ENCODE measurements around the gene STXBP2. TPM values are rescaled to one million over a fixed set of nuclear protein-coding genes. Genes with fewer than 3 reads are reported as not detected.

STXBP2 gene
- polyA plus RNA-seq, 10 donors, result 2.1 to 7.9 (median 6.0) TPM

GRCh38 chr19:7612282-7613274 lies 24.3 kb upstream of the STXBP2 start:
- DNase-seq, result no peak

GRCh38 chr19:7614859-7615741 lies 21.8 kb upstream of the STXBP2 start:
- no peak for DNase-seq

- DNase-seq, result no peak
These were observed 19.7 kb upstream of the STXBP2 start for GRCh38 chr19:7617172-7617571.

GRCh38 chr19:7617735-7618134 lies 19.2 kb upstream of the STXBP2 start:
- DNase-seq, result no peak

GRCh38 chr19:7618348-7618747 lies 18.6 kb upstream of the STXBP2 start:
- peak in 1 of 3 donors; percentile 42 for DNase-seq

- DNase-seq, result peak in 1 of 3 donors; percentile 54
These were observed 18.0 kb upstream of the STXBP2 start for GRCh38 chr19:7618771-7619510.

- no peak for DNase-seq
These were observed 17.1 kb upstream of the STXBP2 start for GRCh38 chr19:7619671-7620441.

- no peak for DNase-seq
These were observed 16.2 kb upstream of the STXBP2 start for GRCh38 chr19:7620442-7621412.

- DNase-seq, result no peak
These were observed 13.8 kb upstream of the STXBP2 start for GRCh38 chr19:7622933-7623685.

- no peak for DNase-seq
These were observed 12.9 kb upstream of the STXBP2 start for GRCh38 chr19:7623725-7624603.

- no peak for DNase-seq
These were observed 12.1 kb upstream of the STXBP2 start for GRCh38 chr19:7624810-7625209.

- no peak for DNase-seq
These were observed 11.0 kb upstream of the STXBP2 start for GRCh38 chr19:7625763-7626372.

GRCh38 chr19:7627166-7627565 lies 9.7 kb upstream of the STXBP2 start:
- no peak for DNase-seq

GRCh38 chr19:7628589-7629311 lies 8.2 kb upstream of the STXBP2 start:
- no peak for DNase-seq

GRCh38 chr19:7629347-7630054 lies 7.4 kb upstream of the STXBP2 start, which contains the start of the genes PET100 and XAB2:
Gene PET100, plus strand, starts transcription at chr19:7629793. Its CDS starts 41 bp downstream, at chr19:7629834.
Gene XAB2, minus strand, starts transcription at chr19:7629545. Its CDS starts 18 bp downstream, at chr19:7629527.
- DNase-seq, result peak; percentile 99

GRCh38 chr19:7631577-7631976 lies 5.3 kb upstream of the STXBP2 start:
- no peak for DNase-seq

All from muscle of back (tissue), 11 donors.